HG02973 (cell line): ENCODE measurements around the gene TENM3.

Experiments used
- ATAC-seq: cut with Tn5 transposase; IDR thresholded peaks from one replicate; pipeline ENCODE4 v1.9.1; 2021; ENCODE audit warnings: moderate library complexity; ENCODE audit not compliant: unreplicated experiment

Gene TENM3

DNA sequence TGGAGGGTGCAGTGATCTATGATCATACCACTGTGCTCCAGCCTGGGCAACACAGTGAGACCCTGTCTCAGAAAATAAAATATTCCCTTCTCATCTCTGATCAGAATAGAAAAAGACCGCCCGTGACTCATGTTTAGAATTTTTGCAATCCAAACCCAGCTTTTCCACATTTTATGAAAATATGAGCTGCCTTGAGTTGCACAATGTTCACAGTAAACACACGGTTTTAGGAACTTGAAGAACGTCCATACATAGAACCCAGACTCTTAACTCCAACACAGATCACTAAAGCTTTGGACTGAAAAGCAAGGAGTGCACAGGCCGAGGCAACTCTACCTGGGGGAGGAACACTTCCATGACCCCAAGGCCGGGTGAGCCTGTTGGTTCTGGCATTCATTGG lies 305.0 kb downstream of the TENM3 start:
- no peak for ATAC-seq

DNA sequence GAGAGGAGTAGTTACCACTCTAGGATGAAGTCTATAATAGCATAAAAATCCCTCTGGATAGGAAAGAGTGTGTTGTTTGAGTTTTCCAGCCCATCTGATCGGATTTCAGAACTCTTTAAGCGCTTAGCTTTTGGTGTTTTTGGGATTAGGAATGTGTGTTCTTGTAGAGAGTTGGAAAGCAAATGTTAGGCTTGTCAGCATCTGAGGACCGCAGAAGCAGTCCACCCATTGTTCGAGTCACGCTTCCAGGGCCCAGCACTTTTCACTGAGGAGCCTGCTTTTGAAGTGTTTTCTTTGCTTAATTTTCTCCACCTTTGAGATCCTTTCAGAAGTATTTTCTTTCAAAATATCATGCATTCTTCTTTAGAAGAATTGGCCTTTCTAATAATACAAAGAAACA lies 306.2 kb downstream of the TENM3 start:
- ATAC-seq = no peak

DNA sequence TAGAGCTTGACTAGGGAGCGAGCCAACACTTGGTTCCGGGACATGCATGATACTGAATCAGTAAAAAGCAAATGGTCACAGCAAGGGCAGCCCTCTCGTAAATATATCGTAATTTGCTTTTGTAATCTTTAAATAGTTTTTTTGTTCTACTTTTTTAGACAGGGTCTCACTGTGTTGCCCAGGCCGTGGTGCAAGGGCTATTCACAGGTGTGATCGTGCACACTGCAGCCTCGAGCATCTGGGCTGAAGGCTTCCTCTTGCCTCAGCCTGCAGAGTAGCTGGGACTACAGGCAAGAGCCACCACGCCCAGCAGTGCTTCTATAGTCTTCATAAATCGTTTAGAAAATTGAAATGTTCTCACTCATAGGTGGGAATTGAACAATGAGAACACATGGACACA lies 309.7 kb downstream of the TENM3 start:
- no peak for ATAC-seq

DNA sequence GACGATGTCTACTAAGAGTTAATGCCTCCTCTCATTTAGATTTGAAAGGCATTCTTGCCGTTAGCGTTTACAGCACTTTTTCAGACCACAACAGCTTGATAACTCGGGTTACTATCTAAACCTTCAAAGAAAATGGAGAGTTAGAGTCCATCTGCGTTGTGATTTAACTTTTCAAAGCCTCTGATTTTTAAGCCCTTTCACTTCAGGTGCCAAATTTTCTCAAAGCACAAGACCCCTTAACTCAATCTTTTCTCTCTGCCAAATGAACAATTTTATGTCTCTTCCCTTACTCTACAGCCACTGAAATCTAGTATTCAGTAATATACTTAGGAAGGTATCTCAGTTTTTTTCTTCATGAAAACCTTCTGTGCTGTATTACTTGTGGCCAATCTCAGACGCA lies 310.5 kb downstream of the TENM3 start:
- no peak for ATAC-seq

DNA sequence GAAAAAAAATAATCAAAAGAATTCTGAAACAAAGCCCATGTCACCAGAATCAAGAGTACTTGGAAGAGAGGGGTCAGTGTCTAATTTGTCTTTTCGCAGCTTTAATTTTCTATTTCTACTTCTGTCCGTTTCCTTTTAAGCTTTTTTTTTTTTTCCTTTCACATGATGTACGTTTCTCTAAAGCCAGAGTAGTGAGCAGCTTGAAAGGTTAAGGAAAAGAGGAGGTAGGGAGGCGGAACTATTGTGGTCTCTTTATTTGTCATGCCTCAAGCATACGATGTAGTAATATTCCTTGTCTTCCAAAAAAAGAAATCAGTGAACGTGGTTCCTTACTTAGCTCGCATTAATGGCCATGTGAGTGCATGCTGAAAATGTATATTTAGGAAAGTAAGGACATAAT lies 311.5 kb downstream of the TENM3 start:
- no peak for ATAC-seq

DNA sequence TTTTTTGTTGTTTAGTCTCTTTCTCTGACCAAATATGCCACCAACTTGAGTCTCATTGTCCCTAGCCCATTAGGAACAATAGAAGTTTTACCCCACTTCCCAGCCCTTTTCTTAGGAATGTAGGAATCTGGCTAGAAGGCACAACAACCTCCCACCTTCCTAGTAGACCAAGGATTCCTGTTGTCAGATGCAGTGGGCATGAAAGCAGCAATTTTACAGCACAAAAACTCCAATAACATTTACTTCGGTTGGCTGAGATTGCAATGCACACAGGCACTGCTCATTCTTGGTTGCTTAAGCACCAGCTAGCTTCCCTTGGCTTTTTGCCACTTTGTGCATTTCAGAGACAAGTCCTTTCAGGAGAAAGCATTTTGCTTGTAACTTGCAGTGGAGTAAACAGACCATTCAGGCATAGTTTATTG lies 312.8 kb downstream of the TENM3 start:
- no peak for ATAC-seq

DNA sequence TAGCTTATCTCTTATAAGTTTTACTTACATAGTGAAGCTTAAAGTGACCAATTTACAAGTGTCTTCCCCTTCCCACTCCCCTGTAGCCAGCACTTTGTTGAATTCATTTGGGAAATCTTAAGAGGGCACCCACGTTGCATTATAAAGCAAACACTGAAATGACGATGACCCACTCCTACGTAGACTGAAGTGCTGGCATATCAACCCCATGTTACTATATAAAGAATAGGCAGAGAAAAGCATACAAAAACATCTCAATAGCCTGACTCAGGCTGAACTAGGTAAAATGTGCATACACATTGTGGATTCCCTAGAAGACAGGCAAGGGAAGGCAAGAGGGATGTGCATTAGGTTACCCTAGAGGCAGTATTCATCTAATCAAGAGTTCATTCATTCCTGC lies 313.4 kb downstream of the TENM3 start:
- no peak for ATAC-seq

DNA sequence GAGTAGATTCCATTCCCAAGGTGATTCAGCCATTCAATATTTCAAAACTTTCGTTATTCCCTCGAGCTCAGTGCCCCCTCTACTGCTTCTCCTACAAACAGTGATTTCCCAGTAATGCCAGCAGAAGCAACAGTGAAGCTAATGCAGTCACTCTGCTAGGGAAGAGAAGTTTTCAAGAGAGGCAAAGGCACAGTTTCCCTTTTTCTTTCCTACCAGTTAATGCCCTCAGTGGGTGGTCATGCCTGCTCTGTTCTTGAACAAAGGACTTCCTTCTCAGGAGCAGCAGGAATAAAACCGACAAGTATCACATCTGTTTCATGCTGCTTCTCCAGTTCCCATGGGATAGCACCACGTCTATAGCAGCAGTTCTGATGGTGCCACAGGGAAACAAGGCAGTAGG lies 317.2 kb downstream of the TENM3 start:
- ATAC-seq = no peak

DNA sequence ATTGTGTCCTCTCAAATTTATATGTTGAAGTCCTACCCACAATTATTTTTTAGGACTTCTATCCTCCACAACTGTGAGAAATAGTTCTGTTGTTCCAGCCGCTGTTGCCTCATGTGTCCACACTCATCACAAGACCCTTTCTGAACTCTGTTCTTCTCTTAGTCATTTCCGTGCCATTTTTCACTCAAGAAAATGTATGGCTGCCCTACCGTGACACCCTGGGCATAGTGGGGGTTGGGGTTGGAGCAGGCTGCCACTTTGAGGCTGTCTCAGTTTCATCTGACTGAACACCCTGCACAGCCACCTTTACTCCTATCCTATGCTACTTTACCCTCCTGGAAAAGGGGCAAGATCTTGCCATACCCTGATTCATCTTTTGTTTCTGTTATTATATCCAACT lies 319.1 kb downstream of the TENM3 start:
- ATAC-seq = no peak

DNA sequence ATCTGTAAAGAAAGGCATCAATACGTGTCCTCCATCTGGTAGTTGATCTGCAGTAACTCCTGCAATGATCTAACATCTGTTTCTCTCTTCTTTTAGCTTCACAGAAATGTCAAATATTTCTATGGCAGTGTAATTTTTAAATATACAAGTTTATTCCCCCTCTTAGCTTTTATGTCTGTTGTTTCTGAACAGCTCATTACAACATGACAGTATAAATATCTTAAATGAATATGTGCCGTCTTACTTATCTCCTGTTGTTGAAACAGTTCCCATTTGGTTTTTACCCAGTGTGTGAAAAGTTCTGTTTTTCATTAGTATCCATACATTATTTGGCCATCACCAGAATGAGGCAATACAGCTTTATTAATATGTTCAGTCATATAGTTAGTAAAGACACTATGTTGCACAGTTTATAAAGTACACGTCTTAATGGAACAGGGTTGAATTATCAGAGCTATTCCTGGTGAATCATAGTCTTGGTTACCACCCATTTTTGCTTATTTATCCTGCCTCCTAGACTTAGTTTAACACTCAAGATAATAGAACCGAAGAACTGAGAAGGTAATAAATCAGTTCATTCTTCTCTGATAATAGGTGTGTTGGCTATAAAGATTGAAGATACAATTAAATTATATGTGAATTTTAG lies 321.6 kb downstream of the TENM3 start:
- ATAC-seq = no peak

DNA sequence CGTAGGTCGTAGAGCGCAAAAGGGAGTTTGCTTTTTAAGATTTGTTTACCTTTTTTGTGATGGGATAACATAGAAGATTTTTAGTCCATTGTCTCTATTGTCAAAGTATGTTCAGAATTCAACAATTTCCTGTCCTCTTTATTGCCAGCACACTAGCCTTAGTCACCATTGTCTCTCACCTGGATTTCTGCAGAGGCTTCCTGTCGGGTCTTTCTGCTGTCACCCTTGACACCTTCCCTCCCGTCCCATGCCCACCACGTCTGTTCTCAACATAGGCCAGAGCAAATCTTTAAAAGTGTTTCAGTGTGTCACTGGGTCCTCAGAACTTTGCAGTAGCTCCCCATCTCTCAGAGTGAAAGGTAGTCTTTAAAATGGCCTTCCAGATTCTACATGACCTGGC lies 323.9 kb downstream of the TENM3 start:
- ATAC-seq = no peak

DNA sequence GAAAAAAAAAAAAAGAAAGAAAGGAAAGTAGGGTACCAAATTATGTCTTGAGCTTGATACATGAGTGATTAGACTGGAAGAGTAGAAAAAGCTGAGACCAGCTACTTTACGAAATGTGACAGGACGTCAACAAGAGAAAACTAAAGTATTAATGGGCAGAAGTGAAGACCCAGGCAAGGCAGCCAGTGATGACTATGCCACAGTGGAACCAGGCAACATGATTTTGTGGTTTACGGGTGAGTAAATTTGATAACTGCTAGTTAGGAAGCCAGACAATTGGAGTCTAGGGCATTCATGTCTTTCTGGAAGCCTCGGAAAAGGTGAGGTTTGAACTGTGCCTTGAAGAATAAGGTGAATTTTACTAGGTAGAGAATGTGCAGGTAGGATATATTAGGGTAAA lies 326.4 kb downstream of the TENM3 start:
- no peak for ATAC-seq

DNA sequence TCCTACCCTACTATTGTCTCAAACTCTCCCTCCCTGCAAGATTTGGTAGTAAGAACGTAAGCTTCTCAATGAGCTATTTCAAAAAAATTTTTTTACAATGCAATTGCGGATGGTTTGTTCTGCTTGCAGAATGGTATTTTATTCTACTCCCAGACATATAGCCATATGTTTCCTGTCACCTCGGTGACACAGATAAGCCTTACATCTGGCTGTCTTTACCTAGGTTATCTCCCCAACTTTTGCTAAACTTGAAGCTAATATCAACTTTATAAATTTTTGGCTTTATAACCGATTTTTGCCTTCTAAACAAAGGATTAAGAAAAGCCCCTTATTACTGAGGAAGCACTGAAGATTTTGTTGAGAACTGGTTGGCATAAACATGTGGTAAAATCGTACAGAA lies 331.5 kb downstream of the TENM3 start:
- no peak for ATAC-seq

DNA sequence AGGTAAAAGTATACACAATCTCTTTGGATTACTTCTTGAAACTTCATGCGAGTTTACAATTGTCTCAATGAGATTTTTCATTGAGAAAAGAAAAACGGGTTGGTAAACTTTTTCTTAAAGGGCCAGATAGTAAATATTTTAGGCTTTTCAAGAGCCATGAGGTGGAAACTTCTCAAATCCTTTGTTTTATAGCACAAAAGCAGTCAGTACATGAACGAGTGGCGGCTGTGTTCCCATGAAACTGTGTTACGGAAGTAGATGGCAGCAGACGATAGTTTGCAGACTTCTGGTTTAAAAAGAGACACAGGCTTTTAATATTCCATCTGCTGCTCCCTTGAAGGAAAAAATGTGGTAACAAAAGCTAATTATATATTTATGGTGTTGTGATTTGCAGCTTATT lies 332.0 kb downstream of the TENM3 start:
- no peak for ATAC-seq

DNA sequence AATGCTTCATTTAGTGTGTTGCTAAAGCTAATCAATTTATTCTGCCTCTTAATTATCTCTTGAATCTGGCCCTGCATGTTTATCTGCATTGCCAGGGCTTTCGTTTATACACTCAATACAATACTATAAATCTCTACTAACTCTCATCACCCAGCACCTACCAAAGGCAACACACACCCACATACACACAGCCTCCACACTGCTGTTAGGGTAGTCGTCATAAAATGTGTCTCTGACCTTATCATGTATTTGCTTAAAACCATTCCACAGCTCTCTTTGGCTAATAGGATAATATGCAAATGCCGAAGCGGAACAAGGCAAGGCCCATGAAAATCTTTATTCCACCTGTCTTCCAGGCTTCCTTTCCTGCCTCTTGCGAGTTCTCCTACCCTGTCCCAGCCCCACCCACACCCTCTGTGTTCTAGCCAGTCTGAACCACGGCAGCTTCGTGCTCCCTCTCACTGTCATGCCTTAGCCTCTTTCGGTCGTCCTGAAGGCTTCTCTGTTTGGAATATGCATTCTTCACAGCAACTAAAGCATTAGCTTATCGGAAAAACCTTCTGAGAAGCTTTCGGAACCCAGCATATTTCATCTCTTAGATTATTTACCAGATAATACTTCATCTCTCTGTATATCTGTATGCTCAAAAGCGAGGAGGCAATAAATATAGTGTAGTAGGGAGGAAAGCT lies 333.5 kb downstream of the TENM3 start:
- ATAC-seq = no peak

DNA sequence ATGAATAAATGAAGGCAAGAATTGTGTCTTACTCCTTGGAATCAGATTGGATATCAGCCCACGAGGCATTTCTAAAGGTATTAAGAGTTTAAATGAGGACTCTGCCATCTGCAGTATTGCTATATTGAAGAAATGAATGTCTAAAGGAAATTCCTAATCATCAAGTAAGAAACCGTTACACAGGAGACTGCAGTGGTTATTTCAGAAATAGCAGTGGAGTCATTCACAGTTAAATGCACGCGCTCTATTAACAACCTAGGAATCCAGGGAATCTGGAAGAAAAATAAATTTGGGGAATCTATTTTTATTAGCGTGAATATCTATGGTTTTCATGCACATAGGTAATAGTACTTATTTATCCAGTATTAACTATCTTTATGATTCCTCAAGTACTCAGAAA lies 334.2 kb downstream of the TENM3 start:
- no peak for ATAC-seq

DNA sequence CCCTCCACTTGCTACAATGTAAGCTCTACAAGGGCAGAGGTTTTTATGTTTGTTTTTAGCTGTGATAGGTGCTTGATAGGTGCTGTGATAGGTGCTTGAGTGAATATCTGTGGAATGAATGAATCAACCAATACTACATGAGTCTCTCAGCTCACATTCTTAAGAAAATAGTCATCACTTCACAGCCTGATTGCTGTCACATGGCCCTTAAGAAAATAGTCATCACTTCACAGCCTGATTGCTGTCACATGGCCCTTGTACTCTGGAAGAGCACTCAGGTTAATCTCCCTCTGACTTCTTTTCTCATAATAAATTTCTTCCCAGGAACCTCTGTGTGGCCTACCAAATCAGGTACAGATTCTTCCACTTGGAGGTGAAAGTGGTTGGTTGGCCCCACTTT lies 335.2 kb downstream of the TENM3 start:
- no peak for ATAC-seq

DNA sequence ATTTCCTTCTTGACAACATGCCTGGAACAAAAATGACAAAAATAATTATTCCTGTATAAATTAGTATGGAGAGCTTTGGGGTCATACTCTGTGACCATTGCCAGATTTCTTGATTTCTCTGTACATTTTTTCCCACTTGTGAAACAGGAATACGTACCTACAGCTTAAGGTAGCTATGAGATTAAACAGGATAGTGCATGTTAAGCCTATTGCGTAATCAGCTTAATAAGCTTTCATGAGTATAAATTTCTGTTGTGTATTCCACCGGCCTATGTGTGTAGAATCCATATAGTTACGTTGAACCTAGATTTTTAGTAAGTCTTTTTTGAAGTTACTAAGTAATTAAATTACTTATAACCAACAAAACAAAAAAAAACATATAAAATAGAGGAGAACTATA lies 339.0 kb downstream of the TENM3 start:
- ATAC-seq = no peak

DNA sequence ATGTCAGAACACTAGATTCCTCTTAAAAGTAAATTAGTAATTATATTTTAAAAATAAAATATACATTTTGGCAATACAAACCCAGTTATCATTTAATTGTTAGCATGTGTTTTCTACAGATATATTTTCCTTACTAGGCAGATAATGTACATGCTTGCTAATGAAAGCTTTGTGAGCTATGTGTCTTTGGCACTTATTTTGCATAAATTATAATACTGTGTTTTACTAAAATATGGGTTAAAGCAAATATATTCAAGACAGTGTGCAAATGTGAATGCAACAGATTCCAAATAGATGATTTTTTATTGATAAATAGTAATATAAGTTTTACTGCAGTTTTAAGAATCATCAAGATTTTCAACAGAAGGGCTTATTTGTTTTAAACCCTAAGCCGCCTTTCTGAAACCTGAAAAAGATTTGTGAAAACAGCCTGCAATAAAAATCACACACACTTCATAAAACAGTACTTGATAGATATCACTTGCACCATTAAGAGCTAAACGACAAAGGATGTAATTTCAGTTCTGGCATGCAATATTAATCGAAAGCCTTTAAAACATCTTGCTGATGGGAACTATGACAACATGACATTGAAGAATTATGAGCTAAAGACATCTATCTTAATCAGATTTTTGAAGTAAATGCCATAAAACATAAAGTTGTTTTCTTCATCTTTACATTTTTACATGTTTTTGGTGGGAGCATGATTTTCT lies 340.7 kb downstream of the TENM3 start:
- ATAC-seq = no peak

DNA sequence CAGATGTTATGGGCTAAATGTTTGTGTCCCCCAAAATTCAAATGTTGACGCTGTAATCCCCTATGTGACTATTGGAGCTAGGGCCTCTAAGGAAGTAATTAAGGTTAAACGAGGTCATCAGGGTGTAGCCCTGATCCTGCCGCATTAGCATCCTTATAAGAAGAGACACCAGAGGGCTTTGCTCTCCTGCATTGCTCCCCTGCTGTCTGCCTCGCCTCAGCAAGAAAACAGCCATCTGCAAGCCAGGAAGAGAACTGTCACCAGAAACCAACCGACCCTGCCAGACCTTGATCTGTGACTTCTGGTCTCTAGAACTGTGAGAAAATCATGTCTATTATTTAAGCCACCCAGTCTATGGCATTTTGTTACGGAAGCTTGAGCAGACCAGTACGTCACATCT lies 342.1 kb downstream of the TENM3 start:
- ATAC-seq = no peak

DNA sequence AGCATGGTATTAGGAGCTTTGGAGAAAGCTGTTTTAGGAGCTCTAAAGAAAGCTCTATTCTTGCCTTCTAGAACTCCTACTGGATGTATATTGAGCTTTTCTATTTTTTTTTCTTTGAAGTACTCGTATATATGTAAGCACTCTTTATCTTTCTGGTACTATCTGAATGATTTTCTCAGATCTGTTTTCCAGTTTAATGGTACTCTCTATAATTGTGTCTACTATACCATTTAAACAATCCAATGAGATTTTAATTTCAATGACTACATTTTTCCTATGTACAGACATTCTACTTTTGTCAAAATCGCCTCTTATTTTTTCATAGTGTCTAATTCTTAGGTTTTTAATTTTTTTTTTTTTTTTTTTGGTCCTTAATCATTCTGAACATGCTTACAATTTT lies 345.9 kb downstream of the TENM3 start:
- no peak for ATAC-seq

DNA sequence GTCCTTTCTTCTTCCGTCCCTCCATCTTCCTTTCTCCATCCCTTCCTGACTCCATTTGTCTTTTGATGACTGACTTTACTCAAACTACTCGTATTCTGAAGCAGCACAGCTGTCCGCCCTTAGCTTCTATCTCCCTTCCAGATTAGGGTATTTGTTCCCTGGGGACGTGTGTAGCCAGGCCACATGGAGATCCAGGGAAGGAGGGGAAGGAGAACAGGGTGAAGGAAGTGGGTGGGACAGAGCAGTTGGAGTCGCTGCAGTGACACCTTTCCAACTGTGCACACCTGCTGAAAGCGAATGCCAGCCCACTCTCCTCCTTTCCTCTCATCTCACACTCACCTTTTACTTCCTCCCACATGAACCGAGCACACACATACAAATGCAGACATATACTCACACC lies 350.2 kb downstream of the TENM3 start:
- ATAC-seq = no peak
